ENCODE measurements around the gene GLIS1.

DNA sequence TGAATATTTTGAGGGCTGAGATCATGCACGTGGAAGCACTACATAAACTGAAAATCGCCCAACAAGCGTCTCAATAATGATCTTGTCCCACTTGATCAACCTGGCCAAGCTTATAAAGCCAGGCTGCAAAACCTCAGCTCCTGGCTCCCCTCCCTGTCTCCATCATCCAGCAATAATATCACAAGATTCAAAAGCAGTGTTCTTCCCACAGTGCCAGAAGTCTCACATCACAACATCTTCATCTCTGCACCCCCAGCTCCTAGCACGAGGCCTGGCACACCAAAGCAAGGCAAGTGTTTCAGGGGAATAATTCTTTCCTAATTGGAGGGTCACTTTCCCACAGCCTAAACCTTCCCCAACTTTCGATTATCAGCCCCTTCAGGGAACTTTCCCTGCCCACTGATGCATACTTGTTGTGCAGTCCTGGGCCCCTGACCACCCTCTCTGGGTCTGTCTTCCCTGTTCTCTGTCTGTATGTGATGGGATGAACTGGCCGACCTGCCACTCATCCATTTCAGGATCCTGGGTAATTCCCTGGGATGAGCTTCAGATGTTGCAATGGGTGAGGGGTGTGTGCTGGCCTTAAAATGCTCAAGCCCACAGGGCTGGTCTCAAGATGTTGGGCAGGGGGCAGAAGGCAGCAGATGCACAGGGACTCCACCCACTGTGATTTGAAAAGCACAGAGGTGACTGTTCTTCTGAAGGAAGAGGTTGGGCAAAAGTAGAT, 150.7 kb downstream of the GLIS1 start:
- TF ChIP-seq CTCF (conservative IDR thresholded peaks at IDR 0.05), result no peak
- no peak for TF ChIP-seq EZH2 (IDR thresholded peaks at IDR 0.05; ENCODE audit: low read depth)

All from PC-9 (cell line).